GM12878 (cell line): ENCODE data around the gene GTF2H1. TPM values are rescaled to one million over a fixed set of nuclear protein-coding genes. Genes with fewer than 3 reads are reported as not detected.

ENCODE experiments used
- CTCF ChIP-seq, 3 experiments: IDR thresholded peaks in 2 of 3; conservative IDR thresholded peaks in 1 of 3; 2 replicates each; pipeline ENCODE4 v1.5.1; 2011; ENCODE audit warnings: low read depth in 3 of 3, low read length in 3 of 3, mild to moderate bottlenecking in 3 of 3, control low read depth in 2 of 3, moderate library complexity in 2 of 3, inconsistent platforms in 1 of 3, mixed read lengths in 1 of 3; ENCODE audit not compliant: control insufficient read depth in 2 of 3, insufficient read depth in 1 of 3; ENCODE audit errors: extremely low read depth in 1 of 3
- ESRRA ChIP-seq: IDR thresholded peaks from 2 replicates; pipeline ENCODE4 v1.6.1; 2012; ENCODE audit warnings: mild to moderate bottlenecking, low read length, improper control_type of control experiment
- HDAC6 ChIP-seq: fragments of 200-600 bp; sonication (generic); IDR thresholded peaks from one replicate; pipeline ENCODE4 v1.8.0; 2017; ENCODE audit warnings: antibody characterized with exemption; ENCODE audit not compliant: unreplicated experiment
- IKZF1 ChIP-seq: fragments of 450-650 bp; conservative IDR thresholded peaks from 2 replicates; pipeline ENCODE4 v1.6.1; 2017; ENCODE audit warnings: antibody characterized with exemption, mild to moderate bottlenecking
- IKZF2 ChIP-seq, 2 experiments: fragments of 450-650 bp; IDR thresholded peaks; 2 replicates each; pipeline ENCODE4 v1.6.1; 2017; ENCODE audit warnings: mild to moderate bottlenecking in 2 of 2, moderate library complexity in 2 of 2
- NFIC ChIP-seq: IDR thresholded peaks from 2 replicates; pipeline ENCODE4 v1.6.1; 2012; ENCODE audit warnings: low read depth, mild to moderate bottlenecking, inconsistent platforms, low read length, moderate library complexity
- NR2F1 ChIP-seq: fragments of 450-650 bp; conservative IDR thresholded peaks from 2 replicates; pipeline ENCODE4 v1.6.1; 2017; ENCODE audit warnings: mild to moderate bottlenecking
- SMARCA5 ChIP-seq: fragments of 450-650 bp; IDR thresholded peaks from 2 replicates; pipeline ENCODE4 v1.6.1; 2017; ENCODE audit warnings: mild to moderate bottlenecking
- TBL1XR1 ChIP-seq: IDR thresholded peaks from 2 replicates; pipeline ENCODE4 v1.6.1; 2012; ENCODE audit warnings: low read depth, low read length, improper control_type of control experiment
- ZBED1 ChIP-seq: IDR thresholded peaks from 2 replicates; pipeline ENCODE4 v1.6.1; 2016; ENCODE audit warnings: borderline replicate concordance
- ZSCAN29 ChIP-seq: fragments of 450-650 bp; IDR thresholded peaks from 2 replicates; pipeline ENCODE4 v1.6.1; 2017; ENCODE audit warnings: mild to moderate bottlenecking, moderate library complexity
- polyA plus RNA-seq, 11 experiments: library from polyadenylated mRNA; depleted of rRNA in 4 of 11; unstranded in 6 of 11; stranded (reverse) in 5 of 11; fragments of >200 nt; fragmentation: Nextera tagmentation in 4 of 11; fragmentation: Illumina TruSeq in 1 of 11; extraction: Ambion mirVana in 4 of 11; extraction: Trizol in 1 of 11; gene quantifications; 1 replicate in 1 of 11; 2 replicates in 10 of 11; pipeline versions ENCODE4 v1.2.1 to v1.2.3, GENCODE V29; 2011 to 2016; ENCODE audit warnings: inconsistent platforms in 2 of 11, missing spikeins in 2 of 11, low read depth in 1 of 11
- total RNA-seq, 4 experiments: library from RNA; depleted of rRNA in 3 of 4; stranded (reverse); fragments of >200 nt in 3 of 4; fragmentation: Illumina TruSeq in 1 of 4; extraction: Trizol in 1 of 4; gene quantifications; 2 replicates each; pipeline versions ENCODE4 v1.2.1 to v1.2.3, GENCODE V29; 2013 to 2021
- TF ChIP-seq, protein P1 (sequence below): fragments of 450-650 bp; IDR thresholded peaks from 2 replicates; pipeline ENCODE4 v1.6.1; 2017; ENCODE audit warnings: mild to moderate bottlenecking, moderate library complexity
- TF ChIP-seq, protein P2 (sequence below): fragments of 450-650 bp; IDR thresholded peaks from 2 replicates; pipeline ENCODE4 v1.6.1; 2017; ENCODE audit warnings: low read depth, mild to moderate bottlenecking, moderate library complexity
- TF ChIP-seq, protein P3 (sequence below): fragments of 450-650 bp; IDR thresholded peaks from 2 replicates; pipeline ENCODE4 v1.6.1; 2017; ENCODE audit warnings: mild to moderate bottlenecking, low read depth, inconsistent platforms; ENCODE audit not compliant: poor library complexity, severe bottlenecking
- TF ChIP-seq, protein P4 (sequence below): fragments of 450-650 bp; IDR thresholded peaks from 2 replicates; pipeline ENCODE4 v1.6.1; 2018; ENCODE audit warnings: borderline replicate concordance, mild to moderate bottlenecking; ENCODE audit not compliant: partially characterized antibody

Gene GTF2H1
- total and polyA plus RNA-seq, 10 of the 15 experiments (the other 5 are each of a cell fraction or from before 2014, with no cell fraction given): 36.7 to 68.8 (median 46.6) TPM

DNA sequence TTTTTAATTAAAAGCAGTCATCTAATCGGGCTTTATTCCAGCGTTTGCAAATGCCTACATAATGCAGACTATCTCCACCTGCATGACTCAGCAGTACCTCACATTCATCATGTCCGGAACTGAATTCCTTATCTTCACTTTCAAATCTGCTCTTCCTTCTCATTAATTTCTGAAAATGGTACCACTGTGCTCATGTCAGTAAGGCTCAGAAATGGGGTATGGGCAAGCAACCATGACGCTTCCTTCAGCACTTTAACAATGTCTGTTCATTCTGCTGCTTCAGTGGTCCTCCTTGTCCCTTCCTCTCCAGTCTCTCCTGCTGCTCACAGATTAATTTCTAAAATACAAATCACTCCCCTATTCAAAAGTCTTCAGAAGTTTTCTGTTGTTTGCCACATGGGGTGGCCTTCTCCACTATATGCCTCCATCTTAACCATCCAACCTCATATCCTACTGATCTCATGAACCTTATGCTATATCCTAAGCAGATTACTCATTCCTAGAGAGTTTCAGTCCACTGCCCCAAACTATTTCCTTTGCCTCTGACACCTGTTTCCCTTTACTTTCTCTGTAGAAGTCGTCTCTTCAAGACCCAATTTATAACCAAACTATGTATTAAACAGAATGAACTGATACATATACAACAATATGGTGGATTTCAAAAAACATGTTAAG is 7.0 kb downstream of the GTF2H1 start (continued):
- TF ChIP-seq, protein P1, sequence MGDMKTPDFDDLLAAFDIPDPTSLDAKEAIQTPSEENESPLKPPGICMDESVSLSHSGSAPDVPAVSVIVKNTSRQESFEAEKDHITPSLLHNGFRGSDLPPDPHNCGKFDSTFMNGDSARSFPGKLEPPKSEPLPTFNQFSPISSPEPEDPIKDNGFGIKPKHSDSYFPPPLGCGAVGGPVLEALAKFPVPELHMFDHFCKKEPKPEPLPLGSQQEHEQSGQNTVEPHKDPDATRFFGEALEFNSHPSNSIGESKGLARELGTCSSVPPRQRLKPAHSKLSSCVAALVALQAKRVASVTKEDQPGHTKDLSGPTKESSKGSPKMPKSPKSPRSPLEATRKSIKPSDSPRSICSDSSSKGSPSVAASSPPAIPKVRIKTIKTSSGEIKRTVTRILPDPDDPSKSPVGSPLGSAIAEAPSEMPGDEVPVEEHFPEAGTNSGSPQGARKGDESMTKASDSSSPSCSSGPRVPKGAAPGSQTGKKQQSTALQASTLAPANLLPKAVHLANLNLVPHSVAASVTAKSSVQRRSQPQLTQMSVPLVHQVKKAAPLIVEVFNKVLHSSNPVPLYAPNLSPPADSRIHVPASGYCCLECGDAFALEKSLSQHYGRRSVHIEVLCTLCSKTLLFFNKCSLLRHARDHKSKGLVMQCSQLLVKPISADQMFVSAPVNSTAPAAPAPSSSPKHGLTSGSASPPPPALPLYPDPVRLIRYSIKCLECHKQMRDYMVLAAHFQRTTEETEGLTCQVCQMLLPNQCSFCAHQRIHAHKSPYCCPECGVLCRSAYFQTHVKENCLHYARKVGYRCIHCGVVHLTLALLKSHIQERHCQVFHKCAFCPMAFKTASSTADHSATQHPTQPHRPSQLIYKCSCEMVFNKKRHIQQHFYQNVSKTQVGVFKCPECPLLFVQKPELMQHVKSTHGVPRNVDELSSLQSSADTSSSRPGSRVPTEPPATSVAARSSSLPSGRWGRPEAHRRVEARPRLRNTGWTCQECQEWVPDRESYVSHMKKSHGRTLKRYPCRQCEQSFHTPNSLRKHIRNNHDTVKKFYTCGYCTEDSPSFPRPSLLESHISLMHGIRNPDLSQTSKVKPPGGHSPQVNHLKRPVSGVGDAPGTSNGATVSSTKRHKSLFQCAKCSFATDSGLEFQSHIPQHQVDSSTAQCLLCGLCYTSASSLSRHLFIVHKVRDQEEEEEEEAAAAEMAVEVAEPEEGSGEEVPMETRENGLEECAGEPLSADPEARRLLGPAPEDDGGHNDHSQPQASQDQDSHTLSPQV: no peak
- TF ChIP-seq NFIC (peak; percentile 71; the same call in 1 of the 2 replicates), TBL1XR1 (no peak), IKZF1 (peak; percentile 55), SMARCA5 (no peak), ZSCAN29 (no peak), ESRRA (no peak), NR2F1 (no peak), ZBED1 (no peak), CTCF (IDR thresholded peaks at IDR 0.05 in 2 of 3, conservative IDR thresholded peaks at IDR 0.05 in 1 of 3; ENCODE audit: control insufficient read depth in 2 of 3, extremely low read depth in 1 of 3, insufficient read depth in 1 of 3, low read depth in 3 of 3, low read length in 3 of 3) (no peak), IKZF2 (IDR thresholded peaks at IDR 0.05) (peak; percentile 28 to 36; a peak in 2 of 4 replicates), HDAC6 (no peak)
- TF ChIP-seq, protein P2, sequence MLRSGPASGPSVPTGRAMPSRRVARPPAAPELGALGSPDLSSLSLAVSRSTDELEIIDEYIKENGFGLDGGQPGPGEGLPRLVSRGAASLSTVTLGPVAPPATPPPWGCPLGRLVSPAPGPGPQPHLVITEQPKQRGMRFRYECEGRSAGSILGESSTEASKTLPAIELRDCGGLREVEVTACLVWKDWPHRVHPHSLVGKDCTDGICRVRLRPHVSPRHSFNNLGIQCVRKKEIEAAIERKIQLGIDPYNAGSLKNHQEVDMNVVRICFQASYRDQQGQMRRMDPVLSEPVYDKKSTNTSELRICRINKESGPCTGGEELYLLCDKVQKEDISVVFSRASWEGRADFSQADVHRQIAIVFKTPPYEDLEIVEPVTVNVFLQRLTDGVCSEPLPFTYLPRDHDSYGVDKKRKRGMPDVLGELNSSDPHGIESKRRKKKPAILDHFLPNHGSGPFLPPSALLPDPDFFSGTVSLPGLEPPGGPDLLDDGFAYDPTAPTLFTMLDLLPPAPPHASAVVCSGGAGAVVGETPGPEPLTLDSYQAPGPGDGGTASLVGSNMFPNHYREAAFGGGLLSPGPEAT: no peak
- TF ChIP-seq, protein P3, sequence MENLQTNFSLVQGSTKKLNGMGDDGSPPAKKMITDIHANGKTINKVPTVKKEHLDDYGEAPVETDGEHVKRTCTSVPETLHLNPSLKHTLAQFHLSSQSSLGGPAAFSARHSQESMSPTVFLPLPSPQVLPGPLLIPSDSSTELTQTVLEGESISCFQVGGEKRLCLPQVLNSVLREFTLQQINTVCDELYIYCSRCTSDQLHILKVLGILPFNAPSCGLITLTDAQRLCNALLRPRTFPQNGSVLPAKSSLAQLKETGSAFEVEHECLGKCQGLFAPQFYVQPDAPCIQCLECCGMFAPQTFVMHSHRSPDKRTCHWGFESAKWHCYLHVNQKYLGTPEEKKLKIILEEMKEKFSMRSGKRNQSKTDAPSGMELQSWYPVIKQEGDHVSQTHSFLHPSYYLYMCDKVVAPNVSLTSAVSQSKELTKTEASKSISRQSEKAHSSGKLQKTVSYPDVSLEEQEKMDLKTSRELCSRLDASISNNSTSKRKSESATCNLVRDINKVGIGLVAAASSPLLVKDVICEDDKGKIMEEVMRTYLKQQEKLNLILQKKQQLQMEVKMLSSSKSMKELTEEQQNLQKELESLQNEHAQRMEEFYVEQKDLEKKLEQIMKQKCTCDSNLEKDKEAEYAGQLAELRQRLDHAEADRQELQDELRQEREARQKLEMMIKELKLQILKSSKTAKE: no peak
- TF ChIP-seq, protein P4, sequence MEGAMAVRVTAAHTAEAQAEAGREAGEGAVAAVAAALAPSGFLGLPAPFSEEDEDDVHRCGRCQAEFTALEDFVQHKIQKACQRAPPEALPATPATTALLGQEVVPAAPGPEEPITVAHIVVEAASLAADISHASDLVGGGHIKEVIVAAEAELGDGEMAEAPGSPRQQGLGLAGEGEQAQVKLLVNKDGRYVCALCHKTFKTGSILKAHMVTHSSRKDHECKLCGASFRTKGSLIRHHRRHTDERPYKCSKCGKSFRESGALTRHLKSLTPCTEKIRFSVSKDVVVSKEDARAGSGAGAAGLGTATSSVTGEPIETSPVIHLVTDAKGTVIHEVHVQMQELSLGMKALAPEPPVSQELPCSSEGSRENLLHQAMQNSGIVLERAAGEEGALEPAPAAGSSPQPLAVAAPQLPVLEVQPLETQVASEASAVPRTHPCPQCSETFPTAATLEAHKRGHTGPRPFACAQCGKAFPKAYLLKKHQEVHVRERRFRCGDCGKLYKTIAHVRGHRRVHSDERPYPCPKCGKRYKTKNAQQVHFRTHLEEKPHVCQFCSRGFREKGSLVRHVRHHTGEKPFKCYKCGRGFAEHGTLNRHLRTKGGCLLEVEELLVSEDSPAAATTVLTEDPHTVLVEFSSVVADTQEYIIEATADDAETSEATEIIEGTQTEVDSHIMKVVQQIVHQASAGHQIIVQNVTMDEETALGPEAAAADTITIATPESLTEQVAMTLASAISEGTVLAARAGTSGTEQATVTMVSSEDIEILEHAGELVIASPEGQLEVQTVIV: no peak
